ENCODE results near the gene PSAP. TPM values are rescaled to one million over a fixed set of nuclear protein-coding genes. Genes with fewer than 3 reads are reported as not detected.

Gene PSAP
- total RNA-seq, 1 donor from 2014 or later = 295 TPM

- H3K4me1 Mint-ChIP-seq = peaks cover 70% of the 10 kb centered on the region
- H3K36me3 Mint-ChIP-seq (ENCODE audit: low read depth) = peaks cover 4% of the 10 kb centered on the region
- H3K27me3 Mint-ChIP-seq (ENCODE audit: low read depth) = no peaks in the 10 kb centered on the region
- DNase-seq (ENCODE audit: low read depth, low spot score) = no peak
- peak overlapping the region; percentile 42 for H3K4me3 Mint-ChIP-seq
- no peak for TF ChIP-seq CTCF (conservative IDR thresholded peaks at IDR 0.05)
- no peaks in the 10 kb centered on the region for H3K9me3 Mint-ChIP-seq
- peak overlapping the region; percentile 81 for H3K27ac Mint-ChIP-seq (ENCODE audit: unreplicated experiment)
Measured at GRCh38 chr10:71838264-71839211, 12.5 kb downstream of the PSAP start.

- H3K4me1 Mint-ChIP-seq = peaks cover 61% of the 10 kb centered on the region
- H3K36me3 Mint-ChIP-seq (ENCODE audit: low read depth) = peaks cover 4% of the 10 kb centered on the region
- no peak overlapping the region for H3K27ac Mint-ChIP-seq (ENCODE audit: unreplicated experiment)
- H3K27me3 Mint-ChIP-seq (ENCODE audit: low read depth) = no peaks in the 10 kb centered on the region
- no peaks in the 10 kb centered on the region for H3K9me3 Mint-ChIP-seq
- H3K4me3 Mint-ChIP-seq = peak overlapping the region; percentile 36
- no peak for DNase-seq (ENCODE audit: low read depth, low spot score)
- peak; percentile 59 for TF ChIP-seq CTCF (conservative IDR thresholded peaks at IDR 0.05)
Measured at GRCh38 chr10:71837098-71837827, 13.8 kb downstream of the PSAP start.

- no peaks in the 10 kb centered on the region for H3K9me3 Mint-ChIP-seq
- no peak for TF ChIP-seq CTCF (conservative IDR thresholded peaks at IDR 0.05)
- peak overlapping the region; percentile 1 for H3K4me3 Mint-ChIP-seq
- peak overlapping the region; percentile 83 for H3K27ac Mint-ChIP-seq (ENCODE audit: unreplicated experiment)
- H3K27me3 Mint-ChIP-seq (ENCODE audit: low read depth) = no peaks in the 10 kb centered on the region
- peaks cover 58% of the 10 kb centered on the region for H3K4me1 Mint-ChIP-seq
- H3K36me3 Mint-ChIP-seq (ENCODE audit: low read depth) = peaks cover 4% of the 10 kb centered on the region
- no peak for DNase-seq (ENCODE audit: low read depth, low spot score)
Measured at GRCh38 chr10:71836596-71836974, 14.5 kb downstream of the PSAP start.

GRCh38 chr10:71835671-71836595 lies 15.1 kb downstream of the PSAP start:
- peaks cover 54% of the 10 kb centered on the region for H3K4me1 Mint-ChIP-seq

More at GRCh38 chr10:71835671-71836595, 15.1 kb downstream of the PSAP start:
- Mint-ChIP-seq H3K27me3 (ENCODE audit: low read depth) (no peaks in the 10 kb centered on the region), H3K27ac (ENCODE audit: unreplicated experiment) (peak overlapping the region; percentile 83), H3K36me3 (ENCODE audit: low read depth) (peaks cover 7% of the 10 kb centered on the region), H3K4me3 (peak overlapping the region; percentile 1), H3K9me3 (no peaks in the 10 kb centered on the region)
- peak; percentile 29 for DNase-seq (ENCODE audit: low read depth, low spot score)
- no peak for TF ChIP-seq CTCF (conservative IDR thresholded peaks at IDR 0.05)

Measured in neural crest cell (in vitro differentiated cells).